Central memory CD8-positive, alpha-beta T cell (primary cell): Measurements from ENCODE around the gene RNASEH1.

Experiments used
- ATAC-seq: fragments of 150-1000 bp; cut with Tn5 transposase; replicated peaks from 2 replicates; pipeline ENCODE4 v1.10.0; 2022; ENCODE audit warnings: mild to moderate bottlenecking, moderate FRiP score, moderate number of reproducible peaks; ENCODE audit not compliant: poor library complexity, severe bottlenecking; ENCODE audit errors: extremely low read depth
- DNase-seq, 2 donors: peaks; one replicate each; pipeline ENCODE4 v3.0.0; 2021; ENCODE audit warnings: low spot score in 2 of 2
- H3K27ac Mint-ChIP-seq: one replicate; pipeline ENCODE4 v1.8.0; 2022; ENCODE audit warnings: low read depth, mild to moderate bottlenecking, moderate library complexity, mixed read lengths
- H3K27me3 Mint-ChIP-seq: one replicate; pipeline ENCODE4 v1.8.0; 2022; ENCODE audit warnings: mixed read lengths
- H3K36me3 Mint-ChIP-seq: one replicate; pipeline ENCODE4 v1.8.0; 2022; ENCODE audit warnings: mild to moderate bottlenecking, moderate library complexity, mixed read lengths; ENCODE audit not compliant: insufficient read depth
- H3K4me1 Mint-ChIP-seq: one replicate; pipeline ENCODE4 v1.8.0; 2022; ENCODE audit warnings: mixed read lengths
- H3K4me3 Mint-ChIP-seq: one replicate; pipeline ENCODE4 v1.8.0; 2022; ENCODE audit warnings: mild to moderate bottlenecking, moderate library complexity, mixed read lengths
- H3K9me3 Mint-ChIP-seq: one replicate; pipeline ENCODE4 v1.8.0; 2022; ENCODE audit warnings: mixed read lengths

The RNASEH1 gene

GRCh38 chr2:3566806-3567205 is 8.7 kb upstream of the RNASEH1 start:
- H3K4me1 Mint-ChIP-seq: no peaks in the 10 kb centered on the region
- DNase-seq (no peak), ATAC-seq (no peak)
- peaks cover 9% of the 10 kb centered on the region for H3K36me3 Mint-ChIP-seq
- no peak overlapping the region for H3K27ac Mint-ChIP-seq
- H3K9me3 Mint-ChIP-seq: no peaks in the 10 kb centered on the region
- no peaks in the 10 kb centered on the region for H3K27me3 Mint-ChIP-seq
- H3K4me3 Mint-ChIP-seq: no peak overlapping the region

- no peaks in the 10 kb centered on the region for H3K27me3 Mint-ChIP-seq
- ATAC-seq (no peak), DNase-seq (no peak)
- no peaks in the 10 kb centered on the region for H3K4me1 Mint-ChIP-seq
- no peak overlapping the region for H3K27ac Mint-ChIP-seq
- H3K36me3 Mint-ChIP-seq: peaks cover 6% of the 10 kb centered on the region
- H3K4me3 Mint-ChIP-seq: no peak overlapping the region
- no peaks in the 10 kb centered on the region for H3K9me3 Mint-ChIP-seq
Measured at GRCh38 chr2:3565117-3565516, 7.0 kb upstream of the RNASEH1 start.

- ATAC-seq (no peak), DNase-seq (no peak)
- H3K36me3 Mint-ChIP-seq: peaks cover 6% of the 10 kb centered on the region
- no peak overlapping the region for H3K4me3 Mint-ChIP-seq
- peaks cover 4% of the 10 kb centered on the region for H3K4me1 Mint-ChIP-seq
- no peaks in the 10 kb centered on the region for H3K9me3 Mint-ChIP-seq
- no peak overlapping the region for H3K27ac Mint-ChIP-seq
- no peaks in the 10 kb centered on the region for H3K27me3 Mint-ChIP-seq
Measured at GRCh38 chr2:3563521-3563976, 5.4 kb upstream of the RNASEH1 start.

- peak; percentile 12 for ATAC-seq
- DNase-seq: no peak
- Mint-ChIP-seq H3K27me3 (no peaks in the 10 kb centered on the region), H3K27ac (peak overlapping the region; percentile 96), H3K9me3 (no peaks in the 10 kb centered on the region), H3K4me1 (peaks cover 29% of the 10 kb centered on the region), H3K36me3 (peaks cover 51% of the 10 kb centered on the region), H3K4me3 (peak overlapping the region; percentile 88)
Measured at GRCh38 chr2:3557639-3558204, 411 bp downstream of the RNASEH1 start.

- peaks cover 29% of the 10 kb centered on the region for H3K4me1 Mint-ChIP-seq
- no peaks in the 10 kb centered on the region for H3K27me3 Mint-ChIP-seq
- no peak for DNase-seq
- H3K36me3 Mint-ChIP-seq: peaks cover 79% of the 10 kb centered on the region
- H3K9me3 Mint-ChIP-seq: no peaks in the 10 kb centered on the region
- no peak overlapping the region for H3K27ac Mint-ChIP-seq
- no peak overlapping the region for H3K4me3 Mint-ChIP-seq
- no peak for ATAC-seq
Measured at GRCh38 chr2:3553946-3554345, 4.2 kb downstream of the RNASEH1 start.

- peaks cover 86% of the 10 kb centered on the region for H3K36me3 Mint-ChIP-seq
- ATAC-seq (no peak), DNase-seq (no peak)
- no peaks in the 10 kb centered on the region for H3K27me3 Mint-ChIP-seq
- no peak overlapping the region for H3K27ac Mint-ChIP-seq
- H3K9me3 Mint-ChIP-seq: no peaks in the 10 kb centered on the region
- H3K4me3 Mint-ChIP-seq: no peak overlapping the region
- H3K4me1 Mint-ChIP-seq: peaks cover 7% of the 10 kb centered on the region
Measured at GRCh38 chr2:3547915-3548314, 10.2 kb downstream of the RNASEH1 start.

- Mint-ChIP-seq H3K4me3 (no peak overlapping the region), H3K27me3 (no peaks in the 10 kb centered on the region), H3K36me3 (peaks cover 87% of the 10 kb centered on the region), H3K27ac (no peak overlapping the region), H3K9me3 (no peaks in the 10 kb centered on the region), H3K4me1 (peaks cover 7% of the 10 kb centered on the region)
- DNase-seq (no peak), ATAC-seq (no peak)
Measured at GRCh38 chr2:3545788-3546478, 12.2 kb downstream of the RNASEH1 start.

- Mint-ChIP-seq H3K4me1 (peaks cover 7% of the 10 kb centered on the region), H3K27me3 (no peaks in the 10 kb centered on the region), H3K36me3 (peaks cover 64% of the 10 kb centered on the region), H3K27ac (no peak overlapping the region), H3K9me3 (no peaks in the 10 kb centered on the region), H3K4me3 (no peak overlapping the region)
- DNase-seq (no peak), ATAC-seq (no peak)
Measured at GRCh38 chr2:3543023-3543683, 15.0 kb downstream of the RNASEH1 start.

- Mint-ChIP-seq H3K9me3 (no peaks in the 10 kb centered on the region), H3K4me3 (no peak overlapping the region), H3K36me3 (peaks cover 57% of the 10 kb centered on the region), H3K27ac (no peak overlapping the region), H3K27me3 (no peaks in the 10 kb centered on the region), H3K4me1 (peaks cover 7% of the 10 kb centered on the region)
- ATAC-seq (no peak), DNase-seq (no peak)
Measured at GRCh38 chr2:3542107-3542506, 16.0 kb downstream of the RNASEH1 start.

- H3K4me1 Mint-ChIP-seq: peaks cover 7% of the 10 kb centered on the region
- no peak for ATAC-seq
- no peaks in the 10 kb centered on the region for H3K9me3 Mint-ChIP-seq
- no peaks in the 10 kb centered on the region for H3K27me3 Mint-ChIP-seq
- H3K4me3 Mint-ChIP-seq: no peak overlapping the region
- H3K27ac Mint-ChIP-seq: no peak overlapping the region
- peaks cover 36% of the 10 kb centered on the region for H3K36me3 Mint-ChIP-seq
- DNase-seq: no peak
Measured at GRCh38 chr2:3539836-3540235, 18.3 kb downstream of the RNASEH1 start.

GRCh38 chr2:3536682-3537632 is 21.2 kb downstream of the RNASEH1 start:
- Mint-ChIP-seq H3K27ac (peak overlapping the region; percentile 22), H3K27me3 (no peaks in the 10 kb centered on the region), H3K36me3 (peaks cover 9% of the 10 kb centered on the region), H3K9me3 (no peaks in the 10 kb centered on the region), H3K4me1 (no peaks in the 10 kb centered on the region), H3K4me3 (peak overlapping the region; percentile 29)
- DNase-seq (no peak), ATAC-seq (no peak)
